HepG2 (cell line): ENCODE data around the gene SMYD4. TPM values are rescaled to one million over a fixed set of nuclear protein-coding genes. Genes with fewer than 3 reads are reported as not detected.

Source experiments
- ATAC-seq: fragments of 200-7000 bp; cut with Tn5 transposase; 3 replicates; pipeline ENCODE4 v1.9.1; 2020; ENCODE audit warnings: mild to moderate bottlenecking, moderate library complexity
- BruUV-seq: library from RNA; stranded (reverse); fragments of 400-500 nt; replicated peaks from 2 replicates; lab custom pipeline; 2021; lab: Mats Ljungman, UMichigan
- CTCF ChIA-PET: fragments of 300-600 bp; formaldehyde crosslinking; extraction: SDS; loops from one replicate; lab custom pipeline; 2021; ENCODE audit warnings: low total read pairs, inconsistent platforms, low intra/inter-chr PET ratio; lab: Yijun Ruan, JAX
- POLR2A ChIA-PET: fragments of 350-600 bp; sonication (Branson Sonifier 250); formaldehyde crosslinking; loops from one replicate; lab custom pipeline; 2020; ENCODE audit warnings: antibody characterized with exemption, inconsistent platforms; lab: Yijun Ruan, JAX
- DNase-seq: peaks from one replicate; pipeline ENCODE4 v3.0.0-alpha.2; 2015; ENCODE audit warnings: low spot score
- FAIRE-seq: peaks from 3 replicates; lab custom pipeline; 2011; peaks lifted over from hg19 to GRCh38; lab: Jason Lieb, UNC
- H2AFZ ChIP-seq: one replicate; pipeline ENCODE4 v1.6.1; 2011; ENCODE audit warnings: low read length, inconsistent platforms
- H3K27ac ChIP-seq: fragments of 300-600 bp; 3 replicates; pipeline ENCODE4 v1.8.0; 2011; ENCODE audit warnings: mixed run types, mild to moderate bottlenecking, mixed read lengths, low read length, inconsistent platforms; ENCODE audit not compliant: insufficient read depth; ENCODE audit errors: extremely low read length
- H3K27me3 ChIP-seq, 2 experiments: fragments of 200-600 bp in 1 of 2; 2 replicates in 1 of 2; 3 replicates in 1 of 2; pipeline versions ENCODE4 v1.6.0 to v1.8.0; 2011; ENCODE audit warnings: low read length in 2 of 2, mild to moderate bottlenecking in 2 of 2, moderate library complexity in 2 of 2, inconsistent platforms in 1 of 2; ENCODE audit not compliant: insufficient read depth in 2 of 2, control insufficient read depth in 1 of 2
- H3K36me3 ChIP-seq, 2 experiments: fragments of 200-600 bp in 1 of 2; replicated peaks in 1 of 2; 2 replicates in 1 of 2; 3 replicates in 1 of 2; pipeline versions ENCODE4 v1.5.1 to v1.8.0; 2011; ENCODE audit warnings: low read length in 2 of 2, inconsistent platforms in 1 of 2; ENCODE audit not compliant: insufficient read depth in 2 of 2, control insufficient read depth in 1 of 2
- H3K4me1 ChIP-seq: 2 replicates; pipeline ENCODE4 v1.5.1; 2012; ENCODE audit warnings: low read length, inconsistent platforms; ENCODE audit not compliant: insufficient read depth
- H3K4me2 ChIP-seq: 2 replicates; pipeline ENCODE4 v1.6.0; 2011; ENCODE audit warnings: low read depth, low read length, inconsistent platforms
- H3K4me3 ChIP-seq, 3 experiments: fragments of 200-600 bp in 1 of 3; sonication (generic), shearing (Covaris generic) in 1 of 3; replicated peaks in 1 of 3; 2 replicates each; pipeline ENCODE4 v1.5.1; 2011 to 2016; ENCODE audit warnings: low read length in 3 of 3, inconsistent platforms in 2 of 3, low read depth in 2 of 3, mild to moderate bottlenecking in 2 of 3, control low read depth in 1 of 3, mixed read lengths in 1 of 3; ENCODE audit not compliant: insufficient read depth in 1 of 3
- H3K79me2 ChIP-seq: one replicate; pipeline ENCODE4 v1.6.1; 2011; ENCODE audit warnings: low read length, inconsistent platforms; ENCODE audit not compliant: insufficient read depth
- H3K9ac ChIP-seq: 2 replicates; pipeline ENCODE4 v1.6.0; 2011; ENCODE audit warnings: mild to moderate bottlenecking, low read depth, low read length, inconsistent platforms; ENCODE audit not compliant: insufficient read depth
- H3K9me3 ChIP-seq: 2 replicates; pipeline ENCODE4 v1.5.1; 2012; ENCODE audit warnings: mild to moderate bottlenecking, low read length
- H4K20me1 ChIP-seq: 2 replicates; pipeline ENCODE4 v1.6.0; 2011; ENCODE audit warnings: inconsistent platforms, mild to moderate bottlenecking, low read length, moderate library complexity; ENCODE audit not compliant: insufficient read depth
- GATAD1 ChIP-seq: IDR thresholded peaks from 2 replicates; pipeline ENCODE4 v1.6.1; 2016; ENCODE audit warnings: missing genetic modification reagents, missing compliant biosample characterization
- HOXD1 ChIP-seq: sonication (generic); formaldehyde crosslinking; IDR thresholded peaks from 2 replicates; pipeline ENCODE4 v1.5.0; 2020; ENCODE audit warnings: missing genetic modification reagents
- KAT2B ChIP-seq: fragments of 150-350 bp; IDR thresholded peaks from 2 replicates; pipeline ENCODE4 v1.6.1; 2014; ENCODE audit warnings: low read depth, low read length, borderline replicate concordance
- KDM2A ChIP-seq: sonication (generic); formaldehyde crosslinking; IDR thresholded peaks from 2 replicates; pipeline ENCODE4 v1.4.0; 2020; ENCODE audit warnings: low read depth, missing genetic modification reagents, borderline replicate concordance
- KDM6A ChIP-seq: IDR thresholded peaks from 2 replicates; pipeline ENCODE4 v1.6.1; 2016; ENCODE audit warnings: low read depth
- KLF12 ChIP-seq: sonication (generic); formaldehyde crosslinking; IDR thresholded peaks from 2 replicates; pipeline ENCODE4 v1.4.0; 2020; ENCODE audit warnings: missing genetic modification reagents, borderline replicate concordance
- MEIS1 ChIP-seq: sonication (generic); formaldehyde crosslinking; IDR thresholded peaks from 2 replicates; pipeline ENCODE4 v1.9.0; 2021; ENCODE audit warnings: mild to moderate bottlenecking, missing genetic modification reagents, moderate library complexity, borderline replicate concordance
- NR2F1 ChIP-seq, 2 experiments: fragments of 450-650 bp in 1 of 2; formaldehyde crosslinking in 1 of 2; IDR thresholded peaks; 2 replicates each; pipeline versions ENCODE4 v1.5.0 to v1.6.1; 2016 to 2020; ENCODE audit warnings: mild to moderate bottlenecking in 1 of 2, missing compliant biosample characterization in 1 of 2, missing genetic modification reagents in 1 of 2, moderate library complexity in 1 of 2
- ZNF180 ChIP-seq: sonication (generic); formaldehyde crosslinking; IDR thresholded peaks from 2 replicates; pipeline ENCODE4 v1.4.0; 2020; ENCODE audit warnings: low read depth, missing genetic modification reagents, borderline replicate concordance
- ZNF574 ChIP-seq: sonication (generic); formaldehyde crosslinking; IDR thresholded peaks from 2 replicates; pipeline ENCODE4 v1.4.0; 2020; ENCODE audit warnings: missing genetic modification reagents
- ZNF577 ChIP-seq: sonication (generic); formaldehyde crosslinking; IDR thresholded peaks from 2 replicates; pipeline ENCODE4 v1.4.0; 2020; ENCODE audit warnings: mild to moderate bottlenecking, low read depth, missing genetic modification reagents, borderline replicate concordance
- ZSCAN22 ChIP-seq: sonication (generic); formaldehyde crosslinking; IDR thresholded peaks from 2 replicates; pipeline ENCODE4 v1.4.0; 2020; ENCODE audit warnings: mild to moderate bottlenecking, missing genetic modification reagents
- WGBS: methylation state at CpG from one replicate; pipeline ENCODE4 v1.1.6; 2017; ENCODE audit warnings: low lambda C conversion rate; 5-methylcytosine and 5-hydroxymethylcytosine counted together
- in situ Hi-C: cut with HindIII; loops from 2 replicates; pipeline ENCODE4 v1.10.0; 2017; ENCODE audit warnings: low pct_unique_long_range_greater_than_20kb; ENCODE audit not compliant: extremely low pct_ligation_motif_present
- intact Hi-C: fragments of 100-400 bp; cut with micrococcal nuclease; formaldehyde crosslinking; loops from one replicate; pipeline ENCODE4 v1.10.0; 2022; ENCODE audit not compliant: unreplicated experiment
- polyA plus RNA-seq, 8 experiments: library from polyadenylated mRNA; depleted of rRNA in 3 of 8; stranded (reverse) in 7 of 8; unstranded in 1 of 8; fragments of >200 nt; fragmentation: Illumina TruSeq in 4 of 8; extraction: Trizol in 4 of 8; gene quantifications; 2 replicates each; pipeline versions ENCODE4 v1.2.1 to v1.2.3, GENCODE V29; 2011 to 2016; ENCODE audit warnings: low read depth in 4 of 8, missing spikeins in 1 of 8, mixed read lengths in 1 of 8; ENCODE audit not compliant: insufficient read depth in 1 of 8
- total RNA-seq, 5 experiments: library from RNA; depleted of rRNA; stranded (reverse); fragments of >200 nt; fragmentation: Illumina TruSeq; extraction: Trizol; gene quantifications; 2 replicates each; pipeline ENCODE4 v1.2.3, GENCODE V29; 2016; ENCODE audit warnings: low read depth in 1 of 5
- TF ChIP-seq, protein P1 (sequence below): IDR thresholded peaks from 2 replicates; pipeline ENCODE4 v1.6.1; 2016; ENCODE audit warnings: low read depth, borderline replicate concordance

Gene SMYD4
- total and polyA plus RNA-seq, 2 of the 13 experiments (the other 11 are each of a cell fraction or from before 2014, with no cell fraction given): 7.4 to 11.3 TPM

DNA sequence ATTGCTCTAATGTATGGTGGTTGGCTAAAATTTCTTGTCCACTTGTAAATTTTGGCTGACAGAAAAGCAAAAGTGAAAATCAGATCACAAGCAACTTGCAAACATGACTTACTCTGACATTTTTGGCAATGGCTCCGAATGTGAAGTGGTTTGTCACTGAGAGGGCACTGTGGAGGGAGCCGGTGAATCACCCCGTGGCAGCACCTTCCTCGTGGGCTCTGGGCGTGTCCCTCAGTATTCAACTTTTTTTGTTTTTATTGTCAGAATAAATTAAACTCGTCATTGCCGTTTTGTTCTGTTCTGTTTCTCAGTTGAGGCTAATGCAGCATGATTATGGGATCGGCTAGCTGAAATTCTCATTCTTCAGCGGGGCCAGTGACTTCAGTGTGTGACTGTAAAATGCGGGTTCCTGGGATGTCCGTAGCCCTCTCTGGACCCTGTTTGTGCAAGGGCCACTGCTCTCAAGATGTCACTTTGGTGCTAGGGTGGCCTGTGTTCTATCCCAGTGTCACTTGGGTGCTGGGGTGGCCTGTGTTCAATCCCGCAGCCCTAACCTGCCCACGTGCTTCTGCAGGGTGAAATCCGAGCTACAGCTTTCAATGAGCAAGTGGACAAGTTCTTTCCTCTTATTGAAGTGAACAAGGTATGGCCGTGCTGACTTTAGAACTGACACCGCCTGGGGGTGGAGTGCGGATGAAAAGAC is 48.9 kb upstream of the SMYD4 start:
- BruUV-seq: no TSS peak
- H4K20me1 ChIP-seq: peaks cover 3% of the 10 kb centered on the region; the same call in 1 of the 2 replicates
- no peak for FAIRE-seq
- H3K4me1 ChIP-seq: no peaks in the 10 kb centered on the region
- no peak for TF ChIP-seq KDM2A (CRISPR knock-in tag)
- TF ChIP-seq, all 625 proteins: peak for 0
- no peak overlapping the region for H3K9ac ChIP-seq
- H3K27ac ChIP-seq: no peak overlapping the region
- H2AFZ ChIP-seq: no peak overlapping the region
- intact Hi-C loops (no loop called here), in situ Hi-C loops (no loop called here)
- H3K36me3 ChIP-seq: peaks cover 23 to 72% of the 10 kb centered on the region in 2 experiments
- ATAC-seq (no peak), DNase-seq (no peak)
- H3K4me2 ChIP-seq: no peak overlapping the region
- H3K79me2 ChIP-seq: no peaks in the 10 kb centered on the region
- H3K4me3 ChIP-seq: no peak overlapping the region
- POLR2A ChIA-PET: no interaction called here
- CTCF ChIA-PET: no interaction called here
- 98% methylated on average over 15 of the region's 17 CpGs for WGBS
- no peaks in the 10 kb centered on the region for H3K27me3 ChIP-seq
- H3K9me3 ChIP-seq: no peaks in the 10 kb centered on the region

- Histone ChIP-seq H4K20me1 (no peaks in the 10 kb centered on the region), H3K9me3 (no peaks in the 10 kb centered on the region), H2AFZ (no peak overlapping the region), H3K4me3 (no peak overlapping the region), H3K36me3 (peaks cover 21 to 69% of the 10 kb centered on the region in 2 experiments), H3K9ac (no peak overlapping the region), H3K4me2 (no peak overlapping the region), H3K4me1 (no peaks in the 10 kb centered on the region), H3K27ac (no peak overlapping the region), H3K27me3 (no peaks in the 10 kb centered on the region), H3K79me2 (no peaks in the 10 kb centered on the region)
- ATAC-seq (no peak), FAIRE-seq (no peak), DNase-seq (no peak)
- CTCF ChIA-PET: no interaction called here
- intact Hi-C loops: no loop called here
- 94% methylated on average over 4 of the region's 4 CpGs for WGBS
- TF ChIP-seq ZSCAN22 (no peak), KDM2A (CRISPR knock-in tag) (no peak), GATAD1 (CRISPR knock-in tag) (no peak), HOXD1 (no peak), NR2F1 (CRISPR knock-in tag; IDR thresholded peaks at IDR 0.05) (no peak), ZNF577 (no peak), KLF12 (CRISPR knock-in tag) (no peak), ZNF180 (CRISPR knock-in tag) (no peak), ZNF574 (CRISPR knock-in tag) (no peak), MEIS1 (CRISPR knock-in tag) (no peak), KAT2B (no peak), KDM6A (CRISPR knock-in tag) (no peak)
- TF ChIP-seq, protein P1, sequence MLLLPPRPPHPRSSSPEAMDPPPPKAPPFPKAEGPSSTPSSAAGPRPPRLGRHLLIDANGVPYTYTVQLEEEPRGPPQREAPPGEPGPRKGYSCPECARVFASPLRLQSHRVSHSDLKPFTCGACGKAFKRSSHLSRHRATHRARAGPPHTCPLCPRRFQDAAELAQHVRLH (CRISPR knock-in tag): no peak
- in situ Hi-C loops: no loop called here
- no TSS peak for BruUV-seq
- POLR2A ChIA-PET: no interaction called here
Measured at GRCh38 chr17:1875597-1875996, 45.9 kb upstream of the SMYD4 start.
